K562 (cell line): ENCODE measurements around the gene ENDOD1. TPM values are rescaled to one million over a fixed set of nuclear protein-coding genes. Genes with fewer than 3 reads are reported as not detected.
A peak's percentile ranks its signal among the peaks of the same experiment; 100 is the strongest.

Experiments used
- ATAC-seq: fragments of 200-7000 bp; cut with Tn5 transposase; 3 replicates; pipeline ENCODE4 v1.9.1; 2020; ENCODE audit warnings: moderate library complexity
- BruUV-seq: library from RNA; stranded (reverse); fragments of 400-500 nt; replicated peaks from 2 replicates; lab custom pipeline; 2021; lab: Mats Ljungman, UMichigan
- CTCF ChIA-PET: fragments of 300-600 bp; formaldehyde crosslinking; extraction: SDS; loops from one replicate; lab custom pipeline; 2021; ENCODE audit warnings: low intra/inter-chr PET ratio; lab: Yijun Ruan, JAX
- POLR2A ChIA-PET: fragments of 300-600, 350-650 bp; sonication (Branson Sonifier 250); formaldehyde crosslinking; extraction: SDS; loops from one replicate; lab custom pipeline; 2021; ENCODE audit warnings: antibody characterized with exemption, inconsistent platforms; lab: Yijun Ruan, JAX
- DNase-seq, 4 experiments: peaks; one replicate each; pipeline versions ENCODE4 v3.0.0 to v3.0.0-alpha.2; 2011 to 2018; ENCODE audit warnings: low spot score in 3 of 4, mixed read lengths in 3 of 4; ENCODE audit errors: extremely low read depth in 1 of 4
- FAIRE-seq: peaks from 2 replicates; lab custom pipeline; 2011; peaks lifted over from hg19 to GRCh38; lab: Jason Lieb, UNC
- H2AFZ ChIP-seq: 2 replicates; pipeline ENCODE4 v1.6.0; 2011; ENCODE audit warnings: low read depth, low read length, control low read depth, inconsistent platforms
- H3K27ac ChIP-seq: fragments of 200-600 bp; 3 replicates; pipeline ENCODE4 v1.8.0; 2011; ENCODE audit warnings: low read depth, mild to moderate bottlenecking, control low read depth, inconsistent platforms, low read length, moderate library complexity, mixed read lengths; ENCODE audit errors: extremely low read depth
- H3K27me3 ChIP-seq, 2 experiments: fragments of 300-600 bp in 1 of 2; 2 replicates in 1 of 2; 3 replicates in 1 of 2; pipeline versions ENCODE4 v1.6.0 to v1.8.0; 2011; ENCODE audit warnings: inconsistent platforms in 2 of 2, low read length in 2 of 2, mild to moderate bottlenecking in 1 of 2, mixed read lengths in 1 of 2, moderate library complexity in 1 of 2; ENCODE audit not compliant: control insufficient read depth in 2 of 2, insufficient read depth in 2 of 2
- H3K36me3 ChIP-seq: fragments of 300-600 bp; 3 replicates; pipeline ENCODE4 v1.8.0; 2011; ENCODE audit warnings: mild to moderate bottlenecking, low read length, inconsistent platforms; ENCODE audit not compliant: control insufficient read depth, insufficient read depth
- H3K4me1 ChIP-seq, 2 experiments: fragments of 200-600 bp in 1 of 2; replicated peaks in 1 of 2; 2 replicates in 1 of 2; 3 replicates in 1 of 2; pipeline versions ENCODE4 v1.5.1 to v1.8.0; 2011; ENCODE audit warnings: inconsistent platforms in 2 of 2, low read length in 2 of 2, mild to moderate bottlenecking in 1 of 2, mixed read lengths in 1 of 2, moderate library complexity in 1 of 2; ENCODE audit not compliant: control insufficient read depth in 2 of 2, insufficient read depth in 2 of 2
- H3K4me2 ChIP-seq: 2 replicates; pipeline ENCODE4 v1.6.1; 2011; ENCODE audit warnings: low read length, control low read depth, inconsistent platforms, mixed read lengths; ENCODE audit not compliant: insufficient read depth
- H3K4me3 ChIP-seq: fragments of 200-600 bp; sonication (generic), shearing (Covaris generic); 2 replicates; pipeline ENCODE4 v1.5.1; 2016; ENCODE audit warnings: control low read depth, inconsistent platforms
- H3K79me2 ChIP-seq: fragments of 200-600 bp; 3 replicates; pipeline ENCODE4 v1.8.0; 2011; ENCODE audit warnings: low read length, inconsistent platforms; ENCODE audit not compliant: control insufficient read depth, insufficient read depth
- H3K9ac ChIP-seq, 2 experiments: 2 replicates each; pipeline versions ENCODE4 v1.6.0 to v1.6.1; 2011; ENCODE audit warnings: low read depth in 2 of 2, low read length in 2 of 2, control low read depth in 1 of 2, inconsistent platforms in 1 of 2, mild to moderate bottlenecking in 1 of 2, mixed read lengths in 1 of 2; ENCODE audit not compliant: insufficient read depth in 1 of 2
- H3K9me1 ChIP-seq: one replicate; pipeline ENCODE4 v1.6.0; 2011; ENCODE audit warnings: inconsistent platforms, mild to moderate bottlenecking, low read length, moderate library complexity; ENCODE audit not compliant: control insufficient read depth, insufficient read depth
- H3K9me3 ChIP-seq: replicated peaks from 2 replicates; pipeline ENCODE4 v1.5.1; 2011; ENCODE audit warnings: low read depth, low read length, inconsistent platforms; ENCODE audit not compliant: control insufficient read depth, insufficient read depth
- H4K20me1 ChIP-seq: replicated peaks from 2 replicates; pipeline ENCODE4 v1.6.1; 2011; ENCODE audit warnings: low read length, inconsistent platforms, mixed read lengths; ENCODE audit not compliant: control insufficient read depth, insufficient read depth
- NR4A1 ChIP-seq, 2 experiments: fragments of 250-450 bp in 1 of 2; fragments of 450-650 bp in 1 of 2; sonication (Bioruptor Pico) in 1 of 2; IDR thresholded peaks; 2 replicates each; pipeline versions ENCODE4 v1.4.0 to v1.6.1; 2016 to 2020; ENCODE audit warnings: mild to moderate bottlenecking in 2 of 2, missing compliant biosample characterization in 1 of 2, missing genetic modification characterization in 1 of 2, moderate library complexity in 1 of 2
- RBFOX2 ChIP-seq: fragments of 200-400 bp; formaldehyde crosslinking; IDR thresholded peaks from 2 replicates; pipeline ENCODE4 v1.6.1; 2017; ENCODE audit warnings: low read depth, mild to moderate bottlenecking, low read length, moderate library complexity
- SMARCB1 ChIP-seq: IDR thresholded peaks from 2 replicates; pipeline ENCODE4 v1.6.1; 2011; ENCODE audit warnings: improper control_type of control experiment, low read depth; ENCODE audit not compliant: insufficient read length
- TBL1XR1 ChIP-seq, 2 experiments: IDR thresholded peaks; 2 replicates each; pipeline ENCODE4 v1.6.1; 2012; ENCODE audit warnings: improper control_type of control experiment in 2 of 2, low read length in 2 of 2, mild to moderate bottlenecking in 1 of 2
- WGBS: fragments of 100-300 bp; shearing (Covaris generic); methylation state at CpG from one replicate; pipeline ENCODE4 v1.1.6; 2016; ENCODE audit warnings: low coverage, mixed read lengths; ENCODE audit not compliant: insufficient coverage; ENCODE audit errors: missing lambda C conversion rate; 5-methylcytosine and 5-hydroxymethylcytosine counted together
- in situ Hi-C: fragments of 300-500 bp; cut with MboI; formaldehyde crosslinking; loops from 4 replicates; pipeline ENCODE4 v1.15.0; 2018; ENCODE audit warnings: inconsistent platforms, mixed read lengths
- intact Hi-C: fragments of 100-400 bp; cut with micrococcal nuclease; formaldehyde crosslinking; loops from 2 replicates; pipeline ENCODE4 v1.14.2; 2022
- polyA plus RNA-seq, 8 experiments: library from polyadenylated mRNA; depleted of rRNA in 4 of 8; stranded (reverse) in 5 of 8; unstranded in 3 of 8; fragments of >200 nt; fragmentation: Nextera tagmentation in 2 of 8; fragmentation: Illumina TruSeq in 1 of 8; extraction: Ambion mirVana in 2 of 8; extraction: Trizol in 1 of 8; gene quantifications; 2 replicates each; pipeline versions ENCODE4 v1.2.1 to v1.2.3, GENCODE V29; 2011 to 2014; ENCODE audit warnings: inconsistent platforms in 1 of 8, missing spikeins in 1 of 8
- total RNA-seq, 7 experiments: library from RNA; depleted of rRNA in 6 of 7; stranded (reverse); fragments of >200 nt in 6 of 7; fragmentation: Illumina TruSeq in 2 of 7; extraction: Trizol in 2 of 7; gene quantifications; 2 replicates each; pipeline versions ENCODE4 v1.2.1 to v1.2.3, GENCODE V29; 2011 to 2021; ENCODE audit warnings: low replicate concordance in 1 of 7

The ENDOD1 gene
- total and polyA plus RNA-seq, 9 of the 15 experiments (the other 6 are each of a cell fraction or from before 2014, with no cell fraction given), result 4.2 to 11.8 (median 9.3) TPM

DNA sequence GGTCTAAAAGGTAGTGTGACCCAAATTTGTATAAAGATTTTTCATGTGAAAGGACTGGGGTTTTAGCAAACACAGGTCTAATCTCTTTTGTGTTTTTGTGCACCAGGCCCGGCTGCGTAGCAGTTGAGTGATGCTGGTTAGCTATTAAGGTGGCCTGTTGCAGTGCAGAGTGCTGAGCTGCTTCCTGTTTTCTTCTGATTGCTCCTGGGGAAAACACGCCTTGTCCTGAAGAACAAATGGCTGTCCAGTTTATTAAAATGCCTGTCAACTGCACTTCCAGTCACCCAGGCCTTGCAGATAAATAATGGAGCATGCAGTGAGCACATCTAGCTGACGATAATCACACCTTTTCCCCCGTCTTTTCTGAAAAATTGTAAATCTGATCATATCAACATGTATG lies 21.1 kb upstream of the ENDOD1 start (continued):
- TF ChIP-seq SMARCB1, result no peak
- no peak for TF ChIP-seq NR4A1 (CRISPR knock-in tag; IDR thresholded peaks at IDR 0.05)
- TF ChIP-seq NR4A1 (tag; IDR thresholded peaks at IDR 0.05), result no peak

DNA sequence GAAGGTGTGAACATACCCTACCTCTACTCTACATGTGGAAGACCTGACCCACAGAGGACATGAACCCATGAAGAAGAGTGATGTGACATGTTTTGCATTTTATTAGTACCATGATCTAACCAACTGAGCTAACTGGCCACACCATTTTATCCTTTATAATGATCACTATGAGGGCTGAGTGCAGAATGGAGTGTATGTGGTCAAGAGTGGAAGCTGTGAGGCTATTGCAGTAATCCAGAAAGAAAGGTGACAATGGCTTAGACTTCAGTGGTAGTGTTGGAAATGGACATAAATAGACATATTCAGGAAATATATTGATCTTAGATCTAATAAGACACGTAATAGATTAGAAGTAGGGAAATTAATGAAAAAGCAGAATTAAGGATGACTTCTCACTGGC lies 19.2 kb upstream of the ENDOD1 start:
- Histone ChIP-seq H3K9ac (no peak overlapping the region), H3K9me3 (no peaks in the 10 kb centered on the region), H3K4me1 (peaks cover 0 to 5% of the 10 kb centered on the region in 2 experiments; a peak in 3 of 5 replicates), H3K27me3 (no peaks in the 10 kb centered on the region), H3K4me2 (peak overlapping the region; percentile 8; the same call in 1 of the 2 replicates), H3K36me3 (peaks cover 9% of the 10 kb centered on the region; the same call in 2 of the 3 replicates), H3K27ac (no peak overlapping the region), H3K79me2 (peaks cover 38% of the 10 kb centered on the region), H3K9me1 (no peaks in the 10 kb centered on the region), H4K20me1 (no peaks in the 10 kb centered on the region), H3K4me3 (no peak overlapping the region), H2AFZ (no peak overlapping the region)
- CTCF ChIA-PET, result interaction anchor here (2.2 kb wide), 1 partner anchor 67 kb away, joined by 16 read pairs; no protein-coding TSS in a partner anchor
- TF ChIP-seq TBL1XR1 (IDR thresholded peaks at IDR 0.05; ENCODE audit: low read length in 2 of 2), result no peak
- TF ChIP-seq RBFOX2, result peak; percentile 29
- POLR2A ChIA-PET, result interaction anchor here (0.6 to 5.0 kb wide), 6 partner anchors 9 to 260 kb away, joined by 3 to 33 read pairs (median 3); no protein-coding TSS in a partner anchor
- in situ Hi-C loops, result no loop called here
- DNase-seq (no peak), FAIRE-seq (no peak), ATAC-seq (no peak)
- WGBS, result 100% methylated on average over 1 of the region's 1 CpG
- intact Hi-C loops, result no loop called here
- BruUV-seq, result no TSS peak
